ENCODE measurements around the gene ADGRL1. TPM values are rescaled to one million over a fixed set of nuclear protein-coding genes. Genes with fewer than 3 reads are reported as not detected.
"Not testable (repeated sequence)": the region's sequence is repeated elsewhere in the genome, so short reads cannot be mapped to it uniquely, and the experiment has no call there.

ADGRL1 gene
- polyA plus RNA-seq, 1 donor (not counting 4 experiments of a cell fraction or from before 2014, with no cell fraction given), result 3.2 TPM

DNA sequence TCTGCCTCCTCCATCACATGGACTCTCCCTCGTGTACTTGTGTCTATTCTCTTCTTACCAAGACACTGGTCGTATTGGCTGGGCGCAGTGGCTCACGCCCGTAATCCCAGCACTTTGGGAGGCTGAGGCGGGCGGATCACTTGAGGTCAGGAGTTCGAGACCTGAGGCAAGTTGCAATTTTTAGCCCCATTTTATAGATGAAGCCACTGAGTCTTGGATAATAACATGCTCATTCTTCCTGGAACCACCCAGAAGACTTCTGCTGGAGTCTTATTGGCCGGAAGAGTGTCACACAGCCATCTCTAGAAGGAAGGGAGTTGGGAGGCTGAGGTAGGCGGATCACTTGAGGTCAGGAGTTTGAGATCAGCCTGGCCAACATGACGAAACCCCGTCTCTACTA is 37.7 kb upstream of the ADGRL1 start:
- H4K20me1 ChIP-seq (ENCODE audit: control insufficient read depth, extremely low read depth, insufficient read depth, low read length); dilution Hi-C loops (cut with MboI; ENCODE audit: extremely low pct_ligation_motif_present, low sequenced_read_pairs); H3K9ac ChIP-seq (ENCODE audit: control insufficient read depth, extremely low read depth, insufficient read depth, low read length); H3K36me3 ChIP-seq (ENCODE audit: control insufficient read depth in 2 of 2, extremely low read depth in 1 of 2, insufficient read depth in 2 of 2, low read length in 2 of 2); H3K4me1 ChIP-seq (ENCODE audit: control insufficient read depth, extremely low read depth, insufficient read depth, low read length); H3K27me3 ChIP-seq (ENCODE audit: control insufficient read depth, extremely low read depth, insufficient read depth, low read length); H3K27ac ChIP-seq (ENCODE audit: control insufficient read depth, insufficient read depth, low read length); DNase-seq (ENCODE audit: low read depth, low spot score); H3K4me2 ChIP-seq (ENCODE audit: control insufficient read depth, extremely low read depth, insufficient read depth, low read depth, low read length); H3K4me3 ChIP-seq (ENCODE audit: control insufficient read depth in 2 of 3, extremely low read depth in 1 of 3, insufficient read depth in 2 of 3, low read depth in 1 of 3, low read length in 3 of 3); FAIRE-seq; H3K9me1 ChIP-seq (ENCODE audit: control insufficient read depth, extremely low read depth, insufficient read depth, low read length); H3K9me3 ChIP-seq (ENCODE audit: control insufficient read depth, low read depth, low read length); H2AFZ ChIP-seq (ENCODE audit: control insufficient read depth, low read length); H3K79me2 ChIP-seq (ENCODE audit: control insufficient read depth, insufficient read depth, low read length): not testable (repeated sequence)

DNA sequence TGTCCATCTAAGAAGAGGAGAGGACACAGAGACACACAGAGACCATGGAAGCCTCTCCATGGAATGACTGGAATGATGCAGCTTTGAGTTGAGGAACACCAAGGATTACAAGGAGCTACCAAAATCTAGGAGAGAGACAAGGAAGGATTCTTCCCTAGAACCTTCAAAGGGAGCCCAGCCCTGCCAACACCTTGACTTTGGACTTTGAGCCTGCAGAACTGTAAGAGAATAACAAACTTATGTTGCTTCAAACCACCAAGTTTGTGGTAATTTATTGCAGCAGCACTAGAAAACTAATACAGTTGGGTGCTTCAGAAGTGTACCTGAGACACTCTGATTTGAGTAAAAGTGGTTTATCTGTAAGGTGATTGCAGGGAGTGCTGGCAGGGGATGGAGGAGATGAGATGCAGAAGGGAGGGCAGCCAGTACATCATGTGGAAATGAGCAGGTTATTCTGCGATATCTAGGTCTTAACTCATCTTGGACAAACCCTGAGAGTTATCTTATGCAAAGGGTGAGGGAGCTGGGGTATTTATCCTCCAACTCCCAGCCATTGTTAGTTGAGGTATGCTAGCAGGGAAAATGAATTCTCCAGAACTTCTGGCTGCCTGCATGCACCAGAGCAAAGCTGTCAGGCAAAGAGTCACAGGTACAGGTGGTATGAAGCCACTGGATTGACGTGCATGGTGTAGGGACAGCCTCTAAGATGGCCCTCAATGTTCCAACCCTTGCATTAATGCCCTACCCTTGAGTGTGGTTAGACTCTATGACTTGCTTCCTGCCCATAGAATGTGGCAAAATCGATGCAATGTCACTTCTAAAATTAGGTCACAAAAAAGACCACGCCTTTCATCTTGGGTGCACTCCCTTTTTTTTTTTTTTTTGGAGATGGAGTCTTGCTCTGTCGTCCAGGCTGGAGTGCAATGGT is 31.3 kb upstream of the ADGRL1 start:
- dilution Hi-C loops (cut with MboI; ENCODE audit: extremely low pct_ligation_motif_present, low sequenced_read_pairs), result no loop called here
- no peaks in the 10 kb centered on the region for H3K79me2 ChIP-seq (ENCODE audit: control insufficient read depth, insufficient read depth, low read length)
- no peak overlapping the region for H3K27ac ChIP-seq (ENCODE audit: control insufficient read depth, insufficient read depth, low read length)
- no peak overlapping the region for H3K9ac ChIP-seq (ENCODE audit: control insufficient read depth, extremely low read depth, insufficient read depth, low read length)
- no peak overlapping the region for H3K4me3 ChIP-seq (ENCODE audit: control insufficient read depth in 2 of 3, extremely low read depth in 1 of 3, insufficient read depth in 2 of 3, low read depth in 1 of 3, low read length in 3 of 3)
- no peaks in the 10 kb centered on the region for H4K20me1 ChIP-seq (ENCODE audit: control insufficient read depth, extremely low read depth, insufficient read depth, low read length)
- H3K4me1 ChIP-seq (ENCODE audit: control insufficient read depth, extremely low read depth, insufficient read depth, low read length), result no peaks in the 10 kb centered on the region
- H3K27me3 ChIP-seq (ENCODE audit: control insufficient read depth, extremely low read depth, insufficient read depth, low read length), result no peaks in the 10 kb centered on the region
- DNase-seq (ENCODE audit: low read depth, low spot score) (no peak), FAIRE-seq (no peak)
- no peak overlapping the region for H3K4me2 ChIP-seq (ENCODE audit: control insufficient read depth, extremely low read depth, insufficient read depth, low read depth, low read length)
- H2AFZ ChIP-seq (ENCODE audit: control insufficient read depth, low read length), result no peak overlapping the region
- no peaks in the 10 kb centered on the region for H3K9me1 ChIP-seq (ENCODE audit: control insufficient read depth, extremely low read depth, insufficient read depth, low read length)
- no peaks in the 10 kb centered on the region for H3K9me3 ChIP-seq (ENCODE audit: control insufficient read depth, low read depth, low read length)
- H3K36me3 ChIP-seq (ENCODE audit: control insufficient read depth in 2 of 2, extremely low read depth in 1 of 2, insufficient read depth in 2 of 2, low read length in 2 of 2), result no peaks in the 10 kb centered on the region
- TF ChIP-seq EZH2 (IDR thresholded peaks at IDR 0.05; ENCODE audit: low read length), result no peak
- TF ChIP-seq, protein P1, sequence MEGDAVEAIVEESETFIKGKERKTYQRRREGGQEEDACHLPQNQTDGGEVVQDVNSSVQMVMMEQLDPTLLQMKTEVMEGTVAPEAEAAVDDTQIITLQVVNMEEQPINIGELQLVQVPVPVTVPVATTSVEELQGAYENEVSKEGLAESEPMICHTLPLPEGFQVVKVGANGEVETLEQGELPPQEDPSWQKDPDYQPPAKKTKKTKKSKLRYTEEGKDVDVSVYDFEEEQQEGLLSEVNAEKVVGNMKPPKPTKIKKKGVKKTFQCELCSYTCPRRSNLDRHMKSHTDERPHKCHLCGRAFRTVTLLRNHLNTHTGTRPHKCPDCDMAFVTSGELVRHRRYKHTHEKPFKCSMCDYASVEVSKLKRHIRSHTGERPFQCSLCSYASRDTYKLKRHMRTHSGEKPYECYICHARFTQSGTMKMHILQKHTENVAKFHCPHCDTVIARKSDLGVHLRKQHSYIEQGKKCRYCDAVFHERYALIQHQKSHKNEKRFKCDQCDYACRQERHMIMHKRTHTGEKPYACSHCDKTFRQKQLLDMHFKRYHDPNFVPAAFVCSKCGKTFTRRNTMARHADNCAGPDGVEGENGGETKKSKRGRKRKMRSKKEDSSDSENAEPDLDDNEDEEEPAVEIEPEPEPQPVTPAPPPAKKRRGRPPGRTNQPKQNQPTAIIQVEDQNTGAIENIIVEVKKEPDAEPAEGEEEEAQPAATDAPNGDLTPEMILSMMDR (optimal IDR thresholded peaks at IDR 0.05 in 1 of 3, IDR thresholded peaks at IDR 0.05 in 1 of 3, conservative IDR thresholded peaks at IDR 0.05 in 1 of 3; ENCODE audit: extremely low read depth in 1 of 3, insufficient read depth in 2 of 3, low read length in 3 of 3), result no peak

DNA sequence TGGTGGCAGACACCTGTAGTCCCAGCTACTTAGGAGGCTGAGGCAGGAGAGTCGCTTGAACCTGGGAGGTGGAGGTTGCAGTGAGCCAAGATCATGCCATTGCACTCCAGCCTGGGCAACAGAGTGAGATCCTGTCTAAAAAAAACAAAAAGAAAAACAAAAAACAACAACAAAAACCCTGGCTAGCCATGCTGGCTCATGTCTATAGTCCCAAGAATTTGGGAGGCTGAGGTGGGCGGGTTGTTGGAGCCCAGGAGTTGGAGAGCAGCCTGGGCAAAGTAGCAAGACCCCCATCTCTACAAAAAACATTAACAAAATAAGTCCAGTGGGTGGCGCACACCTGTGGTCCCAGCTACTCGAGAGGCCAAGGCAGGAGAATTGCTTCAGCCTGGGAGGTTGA is 27.0 kb upstream of the ADGRL1 start:
- H3K79me2 ChIP-seq (ENCODE audit: control insufficient read depth, insufficient read depth, low read length); dilution Hi-C loops (cut with MboI; ENCODE audit: extremely low pct_ligation_motif_present, low sequenced_read_pairs); FAIRE-seq; H3K36me3 ChIP-seq (ENCODE audit: control insufficient read depth in 2 of 2, extremely low read depth in 1 of 2, insufficient read depth in 2 of 2, low read length in 2 of 2); DNase-seq (ENCODE audit: low read depth, low spot score); H3K27ac ChIP-seq (ENCODE audit: control insufficient read depth, insufficient read depth, low read length); H2AFZ ChIP-seq (ENCODE audit: control insufficient read depth, low read length); H3K9ac ChIP-seq (ENCODE audit: control insufficient read depth, extremely low read depth, insufficient read depth, low read length); H3K4me2 ChIP-seq (ENCODE audit: control insufficient read depth, extremely low read depth, insufficient read depth, low read depth, low read length); H3K9me3 ChIP-seq (ENCODE audit: control insufficient read depth, low read depth, low read length); H3K4me3 ChIP-seq (ENCODE audit: control insufficient read depth in 2 of 3, extremely low read depth in 1 of 3, insufficient read depth in 2 of 3, low read depth in 1 of 3, low read length in 3 of 3); H3K9me1 ChIP-seq (ENCODE audit: control insufficient read depth, extremely low read depth, insufficient read depth, low read length); H3K27me3 ChIP-seq (ENCODE audit: control insufficient read depth, extremely low read depth, insufficient read depth, low read length); H3K4me1 ChIP-seq (ENCODE audit: control insufficient read depth, extremely low read depth, insufficient read depth, low read length); H4K20me1 ChIP-seq (ENCODE audit: control insufficient read depth, extremely low read depth, insufficient read depth, low read length): not testable (repeated sequence)

DNA sequence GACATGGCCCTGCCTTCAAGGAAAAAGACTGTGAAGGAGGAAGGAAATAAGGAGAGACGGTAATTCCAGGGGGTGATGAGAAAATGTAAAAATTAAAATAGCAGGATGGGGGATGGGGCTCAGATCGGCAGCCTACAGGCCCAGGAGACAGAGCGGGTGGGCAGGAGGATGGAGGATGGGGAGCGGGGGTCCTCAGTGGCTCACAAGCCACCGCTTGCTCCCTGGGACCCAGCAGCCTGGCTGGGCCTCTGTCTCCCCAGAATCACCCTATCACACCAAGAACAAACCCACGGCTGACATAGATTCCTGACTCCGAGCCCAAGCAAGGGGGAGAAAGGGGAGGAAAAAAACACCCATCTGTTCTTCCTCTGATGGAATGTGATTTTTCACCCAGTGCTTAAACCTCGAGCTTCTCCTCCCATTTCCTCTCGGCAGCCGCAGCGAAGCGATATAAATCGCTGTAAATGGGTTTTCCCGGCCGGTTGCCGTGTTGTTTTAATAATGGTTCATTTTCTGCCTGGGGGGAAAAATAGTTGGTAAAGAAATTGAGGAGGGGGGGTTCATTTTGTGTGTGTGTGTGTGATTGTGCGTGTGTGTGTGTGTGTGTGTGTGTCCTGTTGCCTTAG is 22.6 kb upstream of the ADGRL1 start:
- H3K27ac ChIP-seq (ENCODE audit: control insufficient read depth, insufficient read depth, low read length); H3K9ac ChIP-seq (ENCODE audit: control insufficient read depth, extremely low read depth, insufficient read depth, low read length); H3K79me2 ChIP-seq (ENCODE audit: control insufficient read depth, insufficient read depth, low read length); H3K27me3 ChIP-seq (ENCODE audit: control insufficient read depth, extremely low read depth, insufficient read depth, low read length); H3K9me3 ChIP-seq (ENCODE audit: control insufficient read depth, low read depth, low read length); FAIRE-seq; H3K4me2 ChIP-seq (ENCODE audit: control insufficient read depth, extremely low read depth, insufficient read depth, low read depth, low read length); H4K20me1 ChIP-seq (ENCODE audit: control insufficient read depth, extremely low read depth, insufficient read depth, low read length); H3K4me3 ChIP-seq (ENCODE audit: control insufficient read depth in 2 of 3, extremely low read depth in 1 of 3, insufficient read depth in 2 of 3, low read depth in 1 of 3, low read length in 3 of 3); H2AFZ ChIP-seq (ENCODE audit: control insufficient read depth, low read length); dilution Hi-C loops (cut with MboI; ENCODE audit: extremely low pct_ligation_motif_present, low sequenced_read_pairs); H3K9me1 ChIP-seq (ENCODE audit: control insufficient read depth, extremely low read depth, insufficient read depth, low read length); H3K36me3 ChIP-seq (ENCODE audit: control insufficient read depth in 2 of 2, extremely low read depth in 1 of 2, insufficient read depth in 2 of 2, low read length in 2 of 2); H3K4me1 ChIP-seq (ENCODE audit: control insufficient read depth, extremely low read depth, insufficient read depth, low read length); DNase-seq (ENCODE audit: low read depth, low spot score): not testable (repeated sequence)
